Activated CD4-positive, alpha-beta T cell treated with anti-CD3 and anti-CD28 coated beads, Interleukin-2, amount 10 ng/mL, durations not matched to agents 7 days and 5 days (primary cell): Measurements from ENCODE around the gene MRPL42. TPM values are rescaled to one million over a fixed set of nuclear protein-coding genes. Genes with fewer than 3 reads are reported as not detected.
"Not testable (repeated sequence)": the region's sequence is repeated elsewhere in the genome, so short reads cannot be mapped to it uniquely, and the experiment has no call there.

Source experiments
- CTCF ChIA-PET: fragments of 350-600 bp; sonication (Branson Sonifier 250); formaldehyde crosslinking; loops from one replicate; lab custom pipeline; 2021; ENCODE audit warnings: antibody characterized with exemption; lab: Charles Lee
- POLR2A ChIA-PET: fragments of 350-600 bp; sonication (Branson Sonifier 250); formaldehyde crosslinking; loops from one replicate; lab custom pipeline; 2021; ENCODE audit warnings: antibody characterized with exemption; lab: Charles Lee
- DNase-seq: peaks from one replicate; pipeline ENCODE4 v3.0.0-alpha.2; 2020
- H3K27ac Mint-ChIP-seq: one replicate; pipeline ENCODE4 v1.8.0; 2021; ENCODE audit warnings: mild to moderate bottlenecking, moderate library complexity, mixed read lengths
- H3K27me3 Mint-ChIP-seq: one replicate; pipeline ENCODE4 v1.8.0; 2021; ENCODE audit warnings: mixed read lengths
- H3K36me3 Mint-ChIP-seq: one replicate; pipeline ENCODE4 v1.8.0; 2021; ENCODE audit warnings: low read depth, mixed read lengths
- H3K4me1 Mint-ChIP-seq: one replicate; pipeline ENCODE4 v1.8.0; 2021; ENCODE audit warnings: mixed read lengths
- H3K4me3 Mint-ChIP-seq: one replicate; pipeline ENCODE4 v1.8.0; 2021; ENCODE audit warnings: mild to moderate bottlenecking, moderate library complexity, mixed read lengths
- H3K9me3 Mint-ChIP-seq: one replicate; pipeline ENCODE4 v1.8.0; 2021; ENCODE audit warnings: mixed read lengths
- total RNA-seq, 2 experiments: library from RNA; stranded (reverse); gene quantifications; one replicate each; pipeline ENCODE4 v1.2.3, GENCODE V29; 2021

MRPL42 gene
- total RNA-seq, 2 experiments from 2014 or later: 55.6 to 69.0 TPM

DNA sequence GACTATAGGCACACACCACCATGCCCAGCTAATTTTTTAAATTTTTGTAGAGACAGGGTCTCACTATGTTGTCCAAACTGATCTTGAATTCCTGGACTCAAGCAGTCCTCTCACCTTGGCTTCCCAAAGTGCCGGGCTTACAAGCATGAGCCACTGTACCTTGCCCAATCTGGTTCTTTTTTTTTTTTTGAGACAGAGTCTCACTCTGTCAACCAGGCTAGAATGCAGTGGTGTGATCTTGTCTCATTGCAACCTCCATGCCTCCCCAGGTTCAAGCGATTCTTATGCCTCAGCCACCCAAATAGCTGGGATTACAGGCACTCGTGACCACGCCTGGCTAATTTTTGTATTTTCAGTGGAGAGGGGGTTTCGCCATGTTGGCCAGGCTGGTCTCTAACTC, 15.4 kb downstream of the MRPL42 start:
- Mint-ChIP-seq H3K27me3 (no peaks in the 10 kb centered on the region), H3K4me1 (no peaks in the 10 kb centered on the region), H3K36me3 (peaks cover 27% of the 10 kb centered on the region), H3K4me3 (no peak overlapping the region), H3K27ac (no peak overlapping the region), H3K9me3 (no peaks in the 10 kb centered on the region)
- ChIA-PET CTCF (interaction anchor here (0.6 to 1.8 kb wide), 4 partner anchors 12 to 616 kb away, joined by 3 to 4 read pairs (median 4); no protein-coding TSS in a partner anchor), POLR2A (no interaction called here)
- no peak for DNase-seq

DNA sequence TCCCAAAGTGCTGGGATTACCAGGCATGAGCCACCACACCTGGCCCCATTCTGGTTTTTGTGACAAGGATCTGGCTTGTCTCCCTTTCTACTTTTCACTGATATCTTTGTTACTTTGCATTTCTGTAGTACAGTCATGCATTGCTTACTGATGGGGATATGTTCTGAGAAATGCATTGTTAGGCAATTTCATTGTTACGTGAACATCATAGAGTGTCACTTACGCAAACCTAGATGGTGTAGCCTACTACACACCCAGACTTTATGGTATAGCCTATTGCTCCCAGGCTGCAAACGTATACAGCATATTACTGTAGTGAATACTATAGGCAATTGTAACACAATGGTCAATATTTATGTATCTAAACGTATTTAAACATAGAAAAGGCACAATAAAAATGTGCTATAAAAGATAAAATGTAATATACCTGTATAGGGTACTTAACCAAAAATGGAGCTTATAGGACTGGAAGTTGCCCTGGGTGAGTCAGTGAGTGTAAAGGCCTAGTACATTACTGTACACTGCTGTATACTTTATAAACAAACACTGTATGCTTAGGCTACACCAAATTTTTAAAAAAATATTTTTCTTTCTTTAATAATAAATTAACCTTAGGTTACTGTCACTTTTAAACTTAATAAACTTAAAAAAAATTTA, 16.0 kb downstream of the MRPL42 start:
- Mint-ChIP-seq H3K4me1 (no peaks in the 10 kb centered on the region), H3K27me3 (no peaks in the 10 kb centered on the region), H3K36me3 (peaks cover 22% of the 10 kb centered on the region), H3K4me3 (no peak overlapping the region), H3K27ac (no peak overlapping the region), H3K9me3 (no peaks in the 10 kb centered on the region)
- ChIA-PET CTCF (interaction anchor here (0.5 to 1.8 kb wide), 4 partner anchors 11 to 1040 kb away, joined by 3 to 4 read pairs (median 4); no protein-coding TSS in a partner anchor), POLR2A (no interaction called here)
- DNase-seq: no peak

DNA sequence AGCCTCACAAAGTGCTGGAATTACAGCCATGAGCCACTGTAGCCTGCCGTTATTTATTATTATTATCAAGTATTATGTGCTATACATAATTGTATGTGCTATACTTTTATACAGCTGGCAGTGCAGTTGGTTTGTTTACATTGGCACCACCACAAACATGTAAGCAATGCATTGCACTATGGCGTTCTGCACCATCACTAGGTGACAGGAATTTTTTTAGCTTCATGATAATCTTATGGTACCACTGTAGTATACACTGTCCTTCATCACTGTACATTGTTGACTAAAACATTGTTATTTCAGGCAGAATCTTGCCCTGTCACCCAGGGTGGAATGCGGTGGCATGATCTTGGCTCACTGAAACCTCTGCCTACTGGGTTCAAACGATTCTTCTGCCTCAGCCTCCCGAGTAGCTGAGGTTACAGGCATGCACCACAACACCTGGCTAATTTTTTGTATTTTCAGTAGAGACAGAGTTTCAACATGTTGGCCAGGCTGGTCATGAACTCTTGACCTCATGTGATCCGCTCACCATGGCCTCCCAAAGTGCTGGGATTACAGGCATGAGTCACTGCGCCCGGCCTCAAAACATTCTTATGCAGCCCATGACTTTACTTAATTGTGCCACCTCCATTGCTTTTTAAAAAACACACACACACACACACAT, 17.1 kb downstream of the MRPL42 start:
- ChIA-PET CTCF (interaction anchor here (0.8 to 1.8 kb wide), 5 partner anchors 10 to 227 kb away, joined by 3 to 4 read pairs (median 3); no protein-coding TSS in a partner anchor), POLR2A (interaction anchor here (0.6 kb wide), 1 partner anchor 18 kb away, joined by 4 read pairs; no protein-coding TSS in a partner anchor)
- no peak for DNase-seq
- Mint-ChIP-seq H3K9me3 (no peaks in the 10 kb centered on the region), H3K36me3 (peaks cover 26% of the 10 kb centered on the region), H3K4me3 (no peak overlapping the region), H3K4me1 (no peaks in the 10 kb centered on the region), H3K27ac (no peak overlapping the region), H3K27me3 (no peaks in the 10 kb centered on the region)

DNA sequence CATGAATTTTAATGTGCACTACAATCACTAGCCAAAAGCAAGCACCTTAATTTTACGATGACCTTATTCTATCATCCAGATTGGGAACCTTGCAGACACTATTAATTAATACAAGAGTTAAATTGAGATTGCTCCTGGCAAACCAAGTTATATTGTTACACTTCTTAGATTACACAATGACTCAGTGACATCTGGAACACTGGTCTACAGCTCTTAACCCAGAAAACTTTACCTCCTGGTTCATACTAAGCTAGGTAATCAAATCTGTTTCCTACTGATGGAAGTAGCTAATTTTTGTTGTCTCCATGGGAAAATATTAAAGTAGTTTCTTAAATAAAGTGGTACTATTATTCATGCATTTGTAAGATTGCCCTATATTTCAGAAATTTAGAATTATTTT, 25.5 kb downstream of the MRPL42 start:
- H3K27ac Mint-ChIP-seq, H3K4me3 Mint-ChIP-seq, DNase-seq, H3K9me3 Mint-ChIP-seq, H3K27me3 Mint-ChIP-seq, CTCF ChIA-PET, POLR2A ChIA-PET: not testable (repeated sequence)
- peaks cover 25% of the 10 kb centered on the region for H3K4me1 Mint-ChIP-seq
- H3K36me3 Mint-ChIP-seq: peaks cover 47% of the 10 kb centered on the region

DNA sequence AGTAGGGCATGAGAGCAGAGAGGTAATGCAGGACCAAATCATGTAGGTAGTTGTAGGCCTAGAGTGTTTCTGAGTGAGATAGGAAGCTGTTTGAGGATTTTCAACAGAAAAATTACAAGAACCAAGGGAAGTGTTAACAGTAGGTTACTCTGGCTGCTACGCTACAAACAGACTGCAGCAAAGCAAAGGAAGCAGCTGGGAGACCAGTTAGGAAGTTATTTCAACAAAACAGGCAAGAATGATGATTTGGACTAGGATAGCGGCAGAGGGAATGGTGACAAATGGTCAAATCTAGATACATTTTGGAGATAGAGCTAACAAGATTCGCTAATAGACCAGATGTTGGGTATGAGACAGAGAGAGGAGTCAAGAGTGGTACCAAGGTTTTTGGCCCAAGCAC, 26.8 kb downstream of the MRPL42 start:
- Mint-ChIP-seq H3K27ac (no peak overlapping the region), H3K9me3 (no peaks in the 10 kb centered on the region), H3K27me3 (no peaks in the 10 kb centered on the region), H3K4me1 (peaks cover 25% of the 10 kb centered on the region), H3K36me3 (peaks cover 42% of the 10 kb centered on the region), H3K4me3 (no peak overlapping the region)
- no peak for DNase-seq
- ChIA-PET CTCF (interaction anchor here (0.9 to 2.7 kb wide), 3 partner anchors 10 to 607 kb away, joined by 3 to 7 read pairs (median 4); no protein-coding TSS in a partner anchor), POLR2A (no interaction called here)

DNA sequence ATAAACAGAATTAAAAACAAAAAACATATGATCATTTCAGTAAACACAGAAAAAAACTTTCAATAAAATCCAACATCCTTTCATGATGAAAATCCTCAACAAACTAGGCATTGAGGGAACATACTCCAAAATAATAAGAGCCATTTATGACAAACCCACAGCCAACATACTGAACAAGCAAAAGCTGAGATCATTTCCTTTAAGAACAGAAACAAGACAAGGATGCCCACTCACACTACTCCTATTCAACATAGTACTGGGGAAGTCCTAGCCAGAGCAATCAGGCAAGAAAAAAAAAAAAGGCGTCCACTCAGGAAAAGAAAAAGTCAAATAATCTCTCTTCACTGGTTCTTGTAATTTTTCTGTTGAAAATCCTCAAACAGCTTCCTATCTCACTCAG, 30.1 kb downstream of the MRPL42 start:
- ChIA-PET POLR2A (no interaction called here), CTCF (no interaction called here)
- no peak overlapping the region for H3K27ac Mint-ChIP-seq
- no peaks in the 10 kb centered on the region for H3K27me3 Mint-ChIP-seq
- peaks cover 25% of the 10 kb centered on the region for H3K4me1 Mint-ChIP-seq
- H3K4me3 Mint-ChIP-seq: no peak overlapping the region
- no peaks in the 10 kb centered on the region for H3K9me3 Mint-ChIP-seq
- H3K36me3 Mint-ChIP-seq: peaks cover 28% of the 10 kb centered on the region
- DNase-seq: no peak

DNA sequence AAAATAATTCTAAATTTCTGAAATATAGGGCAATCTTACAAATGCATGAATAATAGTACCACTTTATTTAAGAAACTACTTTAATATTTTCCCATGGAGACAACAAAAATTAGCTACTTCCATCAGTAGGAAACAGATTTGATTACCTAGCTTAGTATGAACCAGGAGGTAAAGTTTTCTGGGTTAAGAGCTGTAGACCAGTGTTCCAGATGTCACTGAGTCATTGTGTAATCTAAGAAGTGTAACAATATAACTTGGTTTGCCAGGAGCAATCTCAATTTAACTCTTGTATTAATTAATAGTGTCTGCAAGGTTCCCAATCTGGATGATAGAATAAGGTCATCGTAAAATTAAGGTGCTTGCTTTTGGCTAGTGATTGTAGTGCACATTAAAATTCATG, 31.5 kb downstream of the MRPL42 start:
- POLR2A ChIA-PET, H3K4me3 Mint-ChIP-seq, DNase-seq, CTCF ChIA-PET, H3K27me3 Mint-ChIP-seq, H3K27ac Mint-ChIP-seq, H3K9me3 Mint-ChIP-seq: not testable (repeated sequence)
- Mint-ChIP-seq H3K36me3 (peaks cover 34% of the 10 kb centered on the region), H3K4me1 (peaks cover 30% of the 10 kb centered on the region)

DNA sequence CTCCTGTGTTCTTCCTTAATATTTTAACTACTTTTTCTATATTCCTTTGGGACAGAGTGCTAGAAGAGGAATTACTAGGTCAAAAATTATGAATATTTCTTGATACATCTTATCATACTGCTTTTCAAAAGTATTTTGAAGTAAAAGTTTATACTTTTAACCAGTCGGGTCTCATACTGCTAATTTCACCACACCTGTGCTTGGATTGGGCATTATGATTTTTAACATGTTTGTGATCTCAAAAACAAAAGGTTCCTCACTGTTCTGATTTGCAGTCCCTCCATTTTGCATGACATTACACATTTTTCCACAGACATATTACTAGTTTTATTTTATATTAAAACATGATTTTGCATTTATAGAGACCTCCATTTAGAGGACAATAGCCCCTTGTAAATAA, 32.9 kb downstream of the MRPL42 start:
- H3K4me3 Mint-ChIP-seq: no peak overlapping the region
- H3K27me3 Mint-ChIP-seq: no peaks in the 10 kb centered on the region
- POLR2A ChIA-PET: no interaction called here
- CTCF ChIA-PET: no interaction called here
- peaks cover 24% of the 10 kb centered on the region for H3K36me3 Mint-ChIP-seq
- H3K4me1 Mint-ChIP-seq: peaks cover 27% of the 10 kb centered on the region
- H3K9me3 Mint-ChIP-seq: no peaks in the 10 kb centered on the region
- no peak overlapping the region for H3K27ac Mint-ChIP-seq
- DNase-seq: no peak

DNA sequence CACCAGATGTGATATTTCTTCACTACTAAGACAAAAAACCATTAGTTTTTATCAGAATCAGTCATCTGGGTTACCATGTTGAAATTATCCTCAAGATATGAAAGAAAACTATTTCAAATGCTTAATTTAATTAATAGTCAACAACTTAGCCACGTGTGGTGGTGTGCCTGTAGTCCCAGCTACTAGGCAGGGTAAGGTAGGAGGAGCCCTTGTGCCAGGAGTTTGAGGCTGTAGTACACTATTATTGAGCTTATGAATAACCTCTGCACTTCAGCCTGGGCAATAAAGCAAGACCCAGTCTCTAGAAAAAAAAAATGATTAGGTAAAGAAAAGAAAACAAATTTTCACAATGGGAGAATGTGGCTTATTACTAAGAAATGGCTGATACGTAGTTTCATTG, 33.4 kb downstream of the MRPL42 start:
- POLR2A ChIA-PET: no interaction called here

DNA sequence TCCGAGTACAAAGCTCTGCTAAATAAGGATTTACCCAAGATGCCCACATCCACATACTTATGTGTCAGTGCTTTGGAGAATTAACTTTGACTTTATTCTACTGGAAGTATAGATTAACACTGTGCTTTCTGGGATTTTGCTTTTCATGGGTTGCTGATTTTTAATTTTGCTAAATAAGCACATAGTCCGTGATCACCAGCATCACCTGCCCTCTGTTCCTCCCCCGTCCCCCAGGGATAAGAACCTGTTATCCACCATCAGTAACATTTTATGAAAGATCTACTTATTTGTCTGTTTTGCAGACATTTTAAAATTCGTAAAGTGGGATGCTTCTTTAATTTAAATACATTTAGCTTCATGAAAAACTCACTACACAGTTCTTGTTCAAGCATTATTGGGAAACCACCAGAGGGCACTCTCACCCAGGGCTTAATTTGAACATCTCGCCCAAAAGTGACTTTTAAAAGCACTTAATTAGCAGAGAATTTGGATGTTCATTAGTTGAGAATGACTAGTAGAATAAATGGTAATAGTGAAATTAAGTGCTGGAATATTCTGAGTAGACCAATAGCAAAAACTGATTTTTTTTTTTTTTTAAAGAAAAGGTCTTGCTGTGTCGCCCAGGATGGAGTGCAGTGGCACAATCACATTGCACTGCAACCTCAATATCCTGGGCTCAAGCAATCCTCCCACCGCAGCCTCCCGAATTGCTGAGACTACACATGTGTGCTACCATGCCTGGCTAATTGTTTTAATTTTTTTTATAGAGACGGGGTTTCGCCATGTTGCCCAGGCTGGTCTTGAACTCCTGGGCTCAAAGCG, 35.7 kb downstream of the MRPL42 start:
- Mint-ChIP-seq H3K27ac (no peak overlapping the region), H3K9me3 (no peaks in the 10 kb centered on the region), H3K4me3 (no peak overlapping the region), H3K36me3 (peaks cover 17% of the 10 kb centered on the region), H3K4me1 (peaks cover 24% of the 10 kb centered on the region), H3K27me3 (no peaks in the 10 kb centered on the region)
- peak; percentile 77 for DNase-seq
- ChIA-PET CTCF (interaction anchor here (0.6 to 4.7 kb wide), 20 partner anchors 14 to 1265 kb away, joined by 3 to 61 read pairs (median 4); partner anchors contain the start of gene MRPL42), POLR2A (interaction anchor here (0.6 kb wide), 1 partner anchor 477 kb away, joined by 5 read pairs; no protein-coding TSS in a partner anchor)

More for the DNA sequence above, 33.4 kb downstream of the MRPL42 start:
- Mint-ChIP-seq H3K4me3 (no peak overlapping the region), H3K9me3 (no peaks in the 10 kb centered on the region), H3K36me3 (peaks cover 22% of the 10 kb centered on the region), H3K27me3 (no peaks in the 10 kb centered on the region), H3K4me1 (peaks cover 26% of the 10 kb centered on the region), H3K27ac (no peak overlapping the region)
- CTCF ChIA-PET: no interaction called here
- no peak for DNase-seq

DNA sequence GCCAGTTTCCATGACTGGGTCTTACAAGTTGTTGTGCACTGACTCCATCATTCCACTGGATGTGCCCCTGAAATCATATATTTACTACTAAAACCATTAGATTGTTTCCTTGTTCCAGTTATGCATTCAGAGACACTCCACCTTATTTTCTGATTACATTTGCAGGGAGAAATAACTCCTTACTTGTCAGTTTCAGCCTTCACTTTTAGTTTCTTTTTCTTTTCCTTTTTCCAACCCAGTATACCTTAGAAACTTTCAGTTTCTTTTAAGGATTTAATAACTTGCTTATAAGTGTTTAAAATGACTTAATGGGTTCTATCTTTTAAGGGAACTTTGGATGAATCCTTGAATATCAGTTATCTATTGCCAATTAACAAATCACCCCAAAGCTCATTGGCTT, 39.9 kb downstream of the MRPL42 start:
- peaks cover 26% of the 10 kb centered on the region for H3K4me1 Mint-ChIP-seq
- CTCF ChIA-PET: interaction anchor here (1.1 to 2.4 kb wide), 3 partner anchors 11 to 595 kb away, joined by 3 to 13 read pairs (median 4); no protein-coding TSS in a partner anchor
- H3K36me3 Mint-ChIP-seq: peaks cover 25% of the 10 kb centered on the region
- peak overlapping the region; percentile 89 for H3K27ac Mint-ChIP-seq
- H3K4me3 Mint-ChIP-seq: peak overlapping the region; percentile 12
- POLR2A ChIA-PET: no interaction called here
- no peak for DNase-seq
- H3K9me3 Mint-ChIP-seq: no peaks in the 10 kb centered on the region
- H3K27me3 Mint-ChIP-seq: no peaks in the 10 kb centered on the region

DNA sequence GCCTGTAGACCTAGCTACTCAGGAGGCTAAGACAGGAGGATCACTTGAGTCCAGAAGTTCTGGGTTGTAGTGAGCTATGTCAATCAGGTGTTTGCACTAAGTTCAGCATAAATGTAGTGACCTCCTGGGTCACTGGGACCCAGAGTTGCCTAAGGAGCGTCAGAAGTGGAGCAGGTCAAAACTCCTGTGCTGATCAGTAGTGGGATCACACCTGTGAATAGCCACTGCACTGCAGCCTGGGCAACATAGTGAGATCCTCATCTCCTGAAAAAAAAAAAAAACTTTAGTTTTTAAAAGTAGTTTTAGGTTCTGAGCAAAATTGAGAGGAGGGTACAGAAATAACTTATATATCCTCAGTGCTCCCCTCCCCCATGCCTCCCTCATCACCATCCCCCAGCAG, 42.2 kb downstream of the MRPL42 start:
- no peak for DNase-seq
- ChIA-PET POLR2A (no interaction called here), CTCF (interaction anchor here (2.4 kb wide), 1 partner anchor 593 kb away, joined by 13 read pairs; no protein-coding TSS in a partner anchor)
- Mint-ChIP-seq H3K36me3 (peaks cover 19% of the 10 kb centered on the region), H3K4me1 (peaks cover 21% of the 10 kb centered on the region), H3K4me3 (no peak overlapping the region), H3K27ac (no peak overlapping the region), H3K27me3 (no peaks in the 10 kb centered on the region), H3K9me3 (no peaks in the 10 kb centered on the region)
